Peyer's patch (tissue), 4 donors: ENCODE measurements around the gene TSPAN19. TPM values are rescaled to one million over a fixed set of nuclear protein-coding genes. Genes with fewer than 3 reads are reported as not detected.
"Not testable (repeated sequence)": the region's sequence is repeated elsewhere in the genome, so short reads cannot be mapped to it uniquely, and the experiment has no call there.

Experiments used
- DNase-seq, 3 donors: peaks; one replicate each; pipeline ENCODE4 v3.0.0-alpha.2; 2017 to 2019
- H3K27ac ChIP-seq, 4 donors: fragments of 200-600 bp; sonication (generic); one replicate each; pipeline ENCODE4 v1.5.1; 2016 to 2019
- H3K27me3 ChIP-seq, 2 donors: fragments of 200-600 bp; sonication (generic); one replicate each; pipeline ENCODE4 v1.5.1; 2019
- H3K36me3 ChIP-seq, 3 donors: fragments of 200-600 bp; sonication (generic); one replicate each; pipeline ENCODE4 v1.5.1; 2016 to 2019
- H3K4me1 ChIP-seq, 4 donors: fragments of 200-600 bp; sonication (generic); one replicate each; pipeline ENCODE4 v1.5.1; 2016 to 2019
- H3K4me3 ChIP-seq, 4 donors: fragments of 200-600 bp; sonication (generic); 1 replicate in 3 of 4; 2 replicates in 1 of 4; pipeline ENCODE4 v1.5.1; 2016 to 2019; ENCODE audit warnings: mild to moderate bottlenecking in 1 of 4
- H3K9me3 ChIP-seq, 4 donors: fragments of 200-600 bp; sonication (generic); one replicate each; pipeline ENCODE4 v1.5.1; 2016 to 2019; ENCODE audit warnings: mild to moderate bottlenecking in 1 of 4
- CTCF ChIP-seq, 6 experiments: fragments of 450-650 bp in 4 of 6; fragments of 200-600 bp in 2 of 6; sonication (generic) in 1 of 6; IDR thresholded peaks; one replicate each; pipeline ENCODE4 v1.5.1; 2017 to 2019; ENCODE audit warnings: antibody characterized with exemption in 6 of 6, mild to moderate bottlenecking in 3 of 6, moderate library complexity in 1 of 6
- POLR2A ChIP-seq, 2 donors: fragments of 450-650 bp; IDR thresholded peaks; one replicate each; pipeline ENCODE4 v1.5.1; 2017; ENCODE audit warnings: antibody characterized with exemption in 2 of 2, mild to moderate bottlenecking in 2 of 2, moderate library complexity in 2 of 2
- total RNA-seq, 4 donors: library from RNA; depleted of rRNA; stranded (reverse); fragments of >200 nt; gene quantifications; one replicate each; pipeline ENCODE4 v1.1.0, GENCODE V29; 2016

Gene TSPAN19
- total RNA-seq, 4 donors from 2014 or later: not detected

GRCh38 chr12:85006206-85006605 lies 29.9 kb downstream of the TSPAN19 start:
- Histone ChIP-seq H3K27ac (no peak overlapping the region), H3K4me3 (no peak overlapping the region), H3K4me1 (no peaks in the 10 kb centered on the region), H3K9me3 (peaks cover 0 to 4% (median 0%) of the 10 kb centered on the region in 4 donors), H3K27me3 (no peaks in the 10 kb centered on the region), H3K36me3 (no peaks in the 10 kb centered on the region)
- TF ChIP-seq POLR2A (IDR thresholded peaks at IDR 0.05) (no peak), CTCF (IDR thresholded peaks at IDR 0.05) (no peak)
- DNase-seq: no peak

- no peaks in the 10 kb centered on the region for H3K27me3 ChIP-seq
- DNase-seq: no peak
- H3K9me3 ChIP-seq: peaks cover 0 to 4% (median 0%) of the 10 kb centered on the region in 4 donors
- H3K4me3 ChIP-seq: no peak overlapping the region
- no peak overlapping the region for H3K27ac ChIP-seq
- TF ChIP-seq CTCF (IDR thresholded peaks at IDR 0.05) (no peak), POLR2A (IDR thresholded peaks at IDR 0.05) (no peak)
- no peaks in the 10 kb centered on the region for H3K4me1 ChIP-seq
- no peaks in the 10 kb centered on the region for H3K36me3 ChIP-seq
These were observed 30.5 kb downstream of the TSPAN19 start for GRCh38 chr12:85005615-85006014.

GRCh38 chr12:85005047-85005446 lies 31.0 kb downstream of the TSPAN19 start:
- DNase-seq, H3K36me3 ChIP-seq, H3K9me3 ChIP-seq, H3K27ac ChIP-seq, H3K27me3 ChIP-seq, H3K4me1 ChIP-seq, H3K4me3 ChIP-seq: not testable (repeated sequence)

- H3K27me3 ChIP-seq: no peaks in the 10 kb centered on the region
- H3K9me3 ChIP-seq: peaks cover 0 to 4% (median 0%) of the 10 kb centered on the region in 4 donors
- no peaks in the 10 kb centered on the region for H3K4me1 ChIP-seq
- no peaks in the 10 kb centered on the region for H3K36me3 ChIP-seq
- H3K4me3 ChIP-seq: no peak overlapping the region
- no peak for DNase-seq
- no peak overlapping the region for H3K27ac ChIP-seq
- TF ChIP-seq POLR2A (IDR thresholded peaks at IDR 0.05): no peak
- no peak for TF ChIP-seq CTCF (IDR thresholded peaks at IDR 0.05)
These were observed 31.9 kb downstream of the TSPAN19 start for GRCh38 chr12:85004204-85004603.

GRCh38 chr12:85002778-85003296 lies 33.2 kb downstream of the TSPAN19 start:
- no peak overlapping the region for H3K4me3 ChIP-seq
- TF ChIP-seq POLR2A (IDR thresholded peaks at IDR 0.05): no peak
- TF ChIP-seq CTCF (IDR thresholded peaks at IDR 0.05): no peak
- H3K36me3 ChIP-seq: no peaks in the 10 kb centered on the region
- DNase-seq: no peak
- no peak overlapping the region for H3K27ac ChIP-seq
- peaks cover 0 to 4% (median 0%) of the 10 kb centered on the region in 4 donors for H3K9me3 ChIP-seq
- H3K27me3 ChIP-seq: no peaks in the 10 kb centered on the region
- H3K4me1 ChIP-seq: no peaks in the 10 kb centered on the region

GRCh38 chr12:85000729-85001128 lies 35.3 kb downstream of the TSPAN19 start:
- no peak for DNase-seq
- no peaks in the 10 kb centered on the region for H3K27me3 ChIP-seq
- peaks cover 0 to 4% (median 0%) of the 10 kb centered on the region in 4 donors for H3K9me3 ChIP-seq
- H3K4me1 ChIP-seq: no peaks in the 10 kb centered on the region
- no peak overlapping the region for H3K27ac ChIP-seq
- H3K36me3 ChIP-seq: no peaks in the 10 kb centered on the region
- no peak overlapping the region for H3K4me3 ChIP-seq
- no peak for TF ChIP-seq CTCF (IDR thresholded peaks at IDR 0.05)
- no peak for TF ChIP-seq POLR2A (IDR thresholded peaks at IDR 0.05)
